ENCODE data around the gene ZAP70. TPM values are rescaled to one million over a fixed set of nuclear protein-coding genes. Genes with fewer than 3 reads are reported as not detected.
A peak's percentile ranks its signal among the peaks of the same experiment; 100 is the strongest.

Gene ZAP70
- total and polyA plus RNA-seq, 2 of the 13 experiments (the other 11 are each of a cell fraction or from before 2014, with no cell fraction given) = 0.51 to 4.0 TPM

- TF ChIP-seq TEAD3 (CRISPR knock-in tag; optimal IDR thresholded peaks at IDR 0.05; ENCODE audit: borderline replicate concordance) (peak; percentile 59), NFYC (CRISPR knock-in tag; IDR thresholded peaks at IDR 0.05) (peak; percentile 94), THAP9 (CRISPR knock-in tag; IDR thresholded peaks at IDR 0.05; ENCODE audit: borderline replicate concordance) (no peak), ZNF761 (CRISPR knock-in tag; conservative IDR thresholded peaks at IDR 0.05) (0 out of 2 replicates have a peak, but pooled peaks have one; percentile 67), ZNF136 (CRISPR knock-in tag; IDR thresholded peaks at IDR 0.05; ENCODE audit: low read depth) (no peak), MBNL3 (CRISPR knock-in tag; conservative IDR thresholded peaks at IDR 0.05) (no peak), ZNF598 (CRISPR knock-in tag; IDR thresholded peaks at IDR 0.05; ENCODE audit: borderline replicate concordance) (0 out of 2 replicates have a peak, but pooled peaks have one; percentile 58), ZNF558 (CRISPR knock-in tag; IDR thresholded peaks at IDR 0.05; ENCODE audit: borderline replicate concordance) (no peak), ZNF607 (CRISPR knock-in tag; IDR thresholded peaks at IDR 0.05; ENCODE audit: borderline replicate concordance) (no peak), ZNF616 (CRISPR knock-in tag; IDR thresholded peaks at IDR 0.05; ENCODE audit: low read depth) (no peak), ZNF709 (CRISPR knock-in tag; IDR thresholded peaks at IDR 0.05) (0 out of 2 replicates have a peak, but pooled peaks have one; percentile 62), ZFX (CRISPR knock-in tag; IDR thresholded peaks at IDR 0.05; ENCODE audit: low read depth) (peak; percentile 37; the same call in 1 of the 2 replicates), ZNF609 (CRISPR knock-in tag; IDR thresholded peaks at IDR 0.05; ENCODE audit: borderline replicate concordance) (peak; percentile 43; the same call in 1 of the 2 replicates)
- TF ChIP-seq, protein P1, sequence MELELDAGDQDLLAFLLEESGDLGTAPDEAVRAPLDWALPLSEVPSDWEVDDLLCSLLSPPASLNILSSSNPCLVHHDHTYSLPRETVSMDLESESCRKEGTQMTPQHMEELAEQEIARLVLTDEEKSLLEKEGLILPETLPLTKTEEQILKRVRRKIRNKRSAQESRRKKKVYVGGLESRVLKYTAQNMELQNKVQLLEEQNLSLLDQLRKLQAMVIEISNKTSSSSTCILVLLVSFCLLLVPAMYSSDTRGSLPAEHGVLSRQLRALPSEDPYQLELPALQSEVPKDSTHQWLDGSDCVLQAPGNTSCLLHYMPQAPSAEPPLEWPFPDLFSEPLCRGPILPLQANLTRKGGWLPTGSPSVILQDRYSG (CRISPR knock-in tag; IDR thresholded peaks at IDR 0.05) = no peak; the same call in 1 of the 2 replicates
- TF ChIP-seq, protein P2, sequence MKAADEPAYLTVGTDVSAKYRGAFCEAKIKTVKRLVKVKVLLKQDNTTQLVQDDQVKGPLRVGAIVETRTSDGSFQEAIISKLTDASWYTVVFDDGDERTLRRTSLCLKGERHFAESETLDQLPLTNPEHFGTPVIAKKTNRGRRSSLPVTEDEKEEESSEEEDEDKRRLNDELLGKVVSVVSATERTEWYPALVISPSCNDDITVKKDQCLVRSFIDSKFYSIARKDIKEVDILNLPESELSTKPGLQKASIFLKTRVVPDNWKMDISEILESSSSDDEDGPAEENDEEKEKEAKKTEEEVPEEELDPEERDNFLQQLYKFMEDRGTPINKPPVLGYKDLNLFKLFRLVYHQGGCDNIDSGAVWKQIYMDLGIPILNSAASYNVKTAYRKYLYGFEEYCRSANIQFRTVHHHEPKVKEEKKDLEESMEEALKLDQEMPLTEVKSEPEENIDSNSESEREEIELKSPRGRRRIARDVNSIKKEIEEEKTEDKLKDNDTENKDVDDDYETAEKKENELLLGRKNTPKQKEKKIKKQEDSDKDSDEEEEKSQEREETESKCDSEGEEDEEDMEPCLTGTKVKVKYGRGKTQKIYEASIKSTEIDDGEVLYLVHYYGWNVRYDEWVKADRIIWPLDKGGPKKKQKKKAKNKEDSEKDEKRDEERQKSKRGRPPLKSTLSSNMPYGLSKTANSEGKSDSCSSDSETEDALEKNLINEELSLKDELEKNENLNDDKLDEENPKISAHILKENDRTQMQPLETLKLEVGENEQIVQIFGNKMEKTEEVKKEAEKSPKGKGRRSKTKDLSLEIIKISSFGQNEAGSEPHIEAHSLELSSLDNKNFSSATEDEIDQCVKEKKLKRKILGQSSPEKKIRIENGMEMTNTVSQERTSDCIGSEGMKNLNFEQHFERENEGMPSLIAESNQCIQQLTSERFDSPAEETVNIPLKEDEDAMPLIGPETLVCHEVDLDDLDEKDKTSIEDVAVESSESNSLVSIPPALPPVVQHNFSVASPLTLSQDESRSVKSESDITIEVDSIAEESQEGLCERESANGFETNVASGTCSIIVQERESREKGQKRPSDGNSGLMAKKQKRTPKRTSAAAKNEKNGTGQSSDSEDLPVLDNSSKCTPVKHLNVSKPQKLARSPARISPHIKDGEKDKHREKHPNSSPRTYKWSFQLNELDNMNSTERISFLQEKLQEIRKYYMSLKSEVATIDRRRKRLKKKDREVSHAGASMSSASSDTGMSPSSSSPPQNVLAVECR (CRISPR knock-in tag; IDR thresholded peaks at IDR 0.05; ENCODE audit: borderline replicate concordance) = peak; percentile 61; the same call in 1 of the 2 replicates
These were observed 49.3 kb upstream of the ZAP70 start, which contains the start of gene ACTR1B (continued) for GRCh38 chr2:97663962-97664635.
